Stimulated activated CD8-positive, alpha-beta memory T cell treated with anti-CD3 and anti-CD28 coated beads, Interleukin-12 subunit alpha, Interleukin-12 subunit beta, amount 100 ng/mL, for 4 hours (primary cell): Measurements from ENCODE around the gene HAGHL.

Source experiments
- DNase-seq: peaks from one replicate; pipeline ENCODE4 v3.0.0-alpha.2; 2020; ENCODE audit warnings: low read depth

Gene HAGHL, protein sequence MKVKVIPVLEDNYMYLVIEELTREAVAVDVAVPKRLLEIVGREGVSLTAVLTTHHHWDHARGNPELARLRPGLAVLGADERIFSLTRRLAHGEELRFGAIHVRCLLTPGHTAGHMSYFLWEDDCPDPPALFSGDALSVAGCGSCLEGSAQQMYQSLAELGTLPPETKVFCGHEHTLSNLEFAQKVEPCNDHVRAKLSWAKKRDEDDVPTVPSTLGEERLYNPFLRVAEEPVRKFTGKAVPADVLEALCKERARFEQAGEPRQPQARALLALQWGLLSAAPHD

DNA sequence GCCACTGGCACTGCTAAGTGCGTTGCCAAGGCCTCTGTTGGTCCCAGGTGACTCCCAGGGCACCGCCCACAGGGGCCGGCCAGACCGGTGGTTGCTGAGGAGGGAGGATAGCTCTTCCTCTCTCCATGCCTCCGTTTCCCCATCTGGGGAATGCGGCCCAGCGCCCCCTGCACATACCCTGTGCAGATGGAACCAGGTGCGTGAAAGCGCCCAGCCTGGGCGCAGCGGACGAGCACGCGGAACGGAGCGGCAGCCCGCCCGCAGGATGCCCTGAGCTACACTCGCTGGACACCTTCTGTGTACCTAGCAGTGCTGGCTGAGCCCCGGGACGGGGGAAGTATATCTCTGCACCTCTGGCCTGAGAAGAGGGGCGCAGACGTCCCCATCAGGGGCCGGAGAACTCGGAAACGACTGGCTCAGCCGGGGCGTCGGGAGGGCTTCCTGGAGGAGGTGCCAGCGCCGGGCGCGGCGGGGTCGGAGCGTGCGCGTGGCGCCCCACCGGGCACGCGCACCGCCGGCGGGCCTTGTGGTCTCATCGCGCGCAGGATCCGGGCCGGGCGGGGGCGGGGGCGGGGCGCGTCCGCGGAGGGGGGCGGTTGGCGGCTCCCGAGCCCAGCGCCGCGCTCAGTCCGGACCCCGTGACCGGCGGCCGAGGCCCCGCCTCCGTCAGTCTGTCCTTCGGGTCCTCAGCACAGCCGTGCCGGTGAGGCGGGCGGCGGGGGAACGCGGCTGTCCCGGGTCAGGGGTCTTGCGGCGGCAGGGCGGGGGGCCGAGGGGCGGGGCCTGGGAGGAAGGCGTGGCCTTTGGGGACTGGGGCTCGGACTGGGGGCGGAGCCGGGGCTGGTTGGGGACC lies at the start of gene HAGHL, which contains the start of gene CCDC78:
HAGHL (plus strand) TSS at position 669 of the 853 bp plus-strand sequence. CDS start 404 bp downstream, outside the sequence.
CCDC78 (minus strand) TSS at position 6 of the 853 bp plus-strand sequence. CDS start 76 bp downstream, outside the sequence.
- DNase-seq = peak; percentile 56

DNA sequence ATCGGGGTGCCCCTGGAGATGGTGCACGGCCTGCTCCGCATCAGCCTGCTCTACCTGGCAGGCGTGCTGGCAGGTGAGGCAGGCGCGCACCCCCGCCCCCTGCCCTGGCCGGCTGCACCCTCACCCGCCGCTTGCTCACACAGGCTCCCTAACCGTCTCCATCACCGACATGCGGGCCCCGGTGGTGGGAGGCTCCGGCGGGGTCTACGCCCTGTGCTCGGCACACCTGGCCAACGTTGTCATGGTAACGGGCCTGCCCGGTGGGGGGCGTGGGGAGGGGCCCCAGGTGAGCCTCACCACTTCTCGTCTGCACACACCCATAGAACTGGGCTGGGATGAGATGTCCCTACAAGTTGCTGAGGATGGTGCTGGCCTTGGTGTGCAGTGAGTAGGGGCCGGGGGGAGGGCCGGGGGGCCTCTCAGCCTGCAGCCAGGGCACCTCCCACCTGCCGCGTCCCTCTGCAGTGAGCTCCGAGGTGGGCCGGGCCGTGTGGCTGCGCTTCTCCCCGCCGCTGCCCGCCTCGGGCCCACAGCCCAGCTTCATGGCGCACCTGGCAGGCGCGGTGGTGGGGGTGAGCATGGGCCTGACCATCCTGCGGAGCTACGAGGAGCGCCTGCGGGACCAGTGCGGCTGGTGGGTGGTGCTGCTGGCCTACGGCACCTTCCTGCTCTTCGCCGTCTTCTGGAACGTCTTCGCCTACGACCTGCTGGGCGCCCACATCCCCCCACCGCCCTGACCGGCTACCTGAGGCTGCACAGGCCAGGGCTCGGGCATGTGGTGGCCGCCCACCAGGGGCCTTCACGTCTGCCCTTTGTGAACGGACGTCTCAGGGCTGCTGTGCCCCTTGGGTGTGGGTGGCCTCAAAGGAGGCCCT lies 49.4 kb upstream of the HAGHL start:
- DNase-seq = no peak

DNA sequence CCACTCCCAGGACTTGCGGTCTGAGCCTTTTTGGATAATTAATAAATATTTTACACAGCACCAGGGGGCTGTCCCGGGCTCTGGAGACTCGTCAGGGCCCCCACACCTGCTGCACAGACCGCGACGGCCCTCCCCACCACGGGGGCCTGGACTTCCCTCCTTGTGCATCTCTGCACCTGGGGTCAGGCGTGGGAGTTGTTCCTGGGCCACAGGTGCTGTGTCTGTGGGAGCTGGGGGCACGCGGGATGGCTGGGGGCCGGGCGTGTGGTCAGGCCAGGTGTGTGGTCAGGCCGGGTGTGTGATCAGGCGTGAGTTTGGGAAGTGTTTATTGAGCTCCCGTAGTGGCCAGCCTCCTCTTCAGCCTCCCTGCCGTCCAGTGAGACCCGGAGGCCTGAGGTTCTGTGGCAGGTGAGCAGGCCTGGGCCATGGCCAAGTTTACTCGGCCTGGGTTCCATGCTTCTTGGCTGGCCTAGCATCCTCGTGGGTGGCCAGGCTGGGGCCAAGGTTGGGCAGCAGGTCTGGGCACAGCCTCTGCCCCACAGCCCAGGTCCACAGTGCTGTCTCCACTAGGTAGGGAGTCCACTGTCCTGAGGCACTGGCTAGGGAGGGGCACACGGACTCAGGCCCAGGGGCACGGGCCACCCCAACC lies 48.6 kb upstream of the HAGHL start:
- no peak for DNase-seq

DNA sequence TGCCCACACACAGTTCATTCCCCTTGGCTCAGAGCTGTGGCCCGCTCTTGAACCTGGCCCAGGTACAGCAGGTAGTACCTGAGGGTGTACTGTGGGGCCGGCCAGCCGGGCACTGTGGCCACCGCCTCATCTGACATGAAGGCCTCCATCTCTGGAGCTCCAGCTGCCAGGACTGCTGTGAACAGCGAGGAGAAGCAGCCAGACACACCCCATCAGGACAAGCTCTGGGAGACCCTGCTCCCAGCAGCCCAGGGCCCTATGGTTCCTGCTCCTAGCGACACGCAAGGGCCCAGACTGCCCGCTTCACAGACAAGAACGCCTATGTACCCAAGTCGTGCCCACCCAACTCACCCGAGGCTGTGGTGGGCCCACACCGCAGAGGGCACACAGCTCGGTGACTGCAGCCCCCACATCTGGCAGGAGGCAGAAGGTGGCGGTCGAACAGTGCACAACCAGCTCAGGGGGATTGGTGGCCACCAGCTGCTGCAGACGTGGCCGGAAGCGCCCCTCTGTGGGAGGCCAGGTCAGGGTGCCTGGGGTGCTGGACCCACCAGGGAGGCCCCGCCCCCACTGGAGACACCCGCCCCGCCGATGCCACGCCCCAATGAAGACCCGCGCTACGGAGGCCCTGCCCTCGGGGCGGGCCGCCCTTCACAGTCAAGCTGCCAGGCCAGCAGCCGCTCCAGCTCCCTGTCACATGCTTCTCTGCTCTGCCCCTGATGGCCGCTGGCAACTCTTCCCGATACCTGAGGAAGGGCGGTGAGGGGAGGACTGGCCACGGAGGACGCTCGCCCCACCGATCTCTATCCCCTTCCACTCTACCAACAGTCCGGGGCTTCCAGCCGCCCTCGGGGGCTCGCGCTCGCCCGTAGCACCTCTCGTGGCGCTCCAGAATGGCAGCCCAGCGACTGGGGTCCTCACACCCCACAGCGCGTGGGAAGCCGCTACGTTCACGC lies 47.8 kb upstream of the HAGHL start:
- peak; percentile 35 for DNase-seq

DNA sequence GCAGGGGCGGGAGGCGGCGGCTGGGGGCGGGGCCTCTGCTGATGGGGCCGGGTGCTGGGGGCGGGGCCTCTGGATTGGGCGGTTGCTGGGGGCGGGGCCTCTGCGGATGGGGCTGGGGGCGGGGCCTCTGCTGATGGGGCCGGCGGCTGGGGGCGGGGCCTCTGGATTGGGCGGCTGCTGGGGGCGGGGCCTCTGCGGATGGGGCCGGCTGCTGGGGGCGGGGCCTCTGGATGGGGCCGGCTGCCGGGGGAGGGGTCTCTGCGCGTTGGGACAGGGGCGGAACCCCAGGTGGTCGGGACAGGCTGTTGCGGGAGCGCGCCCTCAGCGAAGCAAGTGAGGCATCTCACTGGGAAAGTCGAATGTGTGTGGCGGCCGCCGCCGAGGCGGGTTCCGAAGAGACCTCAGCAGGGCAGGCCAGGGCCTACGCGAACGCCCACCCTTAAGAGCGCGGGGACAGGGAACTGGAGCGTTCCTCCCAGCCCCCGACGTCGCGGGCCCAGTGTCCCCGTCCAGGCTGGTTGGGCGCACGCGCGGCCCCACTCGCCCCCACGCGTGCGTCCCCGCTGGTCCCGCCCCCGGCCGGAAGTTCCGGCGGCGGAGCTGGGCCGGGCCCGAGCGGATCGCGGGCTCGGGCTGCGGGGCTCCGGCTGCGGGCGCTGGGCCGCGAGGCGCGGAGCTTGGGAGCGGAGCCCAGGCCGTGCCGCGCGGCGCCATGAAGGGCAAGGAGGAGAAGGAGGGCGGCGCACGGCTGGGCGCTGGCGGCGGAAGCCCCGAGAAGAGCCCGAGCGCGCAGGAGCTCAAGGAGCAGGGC lies 46.9 kb upstream of the HAGHL start, which contains the start of gene STUB1:
STUB1 (plus strand) TSS at position 597 of the 811 bp plus-strand sequence; CDS start at position 713, 116 bp downstream.
- DNase-seq = peak; percentile 84

DNA sequence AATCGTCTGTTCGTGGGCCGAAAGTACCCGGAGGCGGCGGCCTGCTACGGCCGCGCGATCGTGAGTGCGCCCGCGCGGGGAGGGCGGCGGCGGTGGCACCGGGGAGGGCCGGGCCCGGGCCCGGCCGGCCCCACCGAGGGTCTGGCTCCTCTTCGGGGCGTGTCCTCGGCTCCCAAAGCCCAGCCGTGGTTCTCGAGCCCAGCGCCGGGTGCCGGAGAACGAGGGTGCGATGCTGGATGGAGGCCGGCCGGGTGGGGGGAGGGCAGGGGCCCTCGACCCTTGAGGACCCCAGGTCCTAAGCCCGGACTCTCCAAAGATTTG lies 46.3 kb upstream of the HAGHL start:
- DNase-seq = no peak

DNA sequence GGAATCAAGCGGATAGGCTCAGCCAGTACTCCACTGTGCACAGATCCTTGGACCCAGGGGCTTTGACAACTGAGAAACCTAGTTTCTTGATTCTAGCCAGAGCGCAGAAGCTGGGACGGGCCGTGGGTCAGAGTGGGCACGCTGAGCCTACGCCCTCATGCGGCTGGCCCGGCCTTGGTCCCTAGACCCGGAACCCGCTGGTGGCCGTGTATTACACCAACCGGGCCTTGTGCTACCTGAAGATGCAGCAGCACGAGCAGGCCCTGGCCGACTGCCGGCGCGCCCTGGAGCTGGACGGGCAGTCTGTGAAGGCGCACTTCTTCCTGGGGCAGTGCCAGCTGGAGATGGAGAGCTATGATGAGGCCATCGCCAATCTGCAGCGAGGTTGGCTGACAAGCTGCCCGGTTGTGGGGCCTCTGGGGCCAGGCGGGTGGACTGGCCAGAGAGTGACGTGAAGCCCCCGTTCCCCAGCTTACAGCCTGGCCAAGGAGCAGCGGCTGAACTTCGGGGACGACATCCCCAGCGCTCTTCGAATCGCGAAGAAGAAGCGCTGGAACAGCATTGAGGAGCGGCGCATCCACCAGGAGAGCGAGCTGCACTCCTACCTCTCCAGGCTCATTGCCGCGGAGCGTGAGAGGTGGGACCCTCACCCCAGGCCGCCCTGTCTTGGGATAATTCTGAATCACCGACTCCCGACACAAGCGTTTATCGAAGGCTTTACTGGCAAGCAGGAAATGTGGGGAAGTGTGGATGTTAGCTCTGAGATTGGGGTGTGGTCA lies 45.8 kb upstream of the HAGHL start:
- DNase-seq = no peak

DNA sequence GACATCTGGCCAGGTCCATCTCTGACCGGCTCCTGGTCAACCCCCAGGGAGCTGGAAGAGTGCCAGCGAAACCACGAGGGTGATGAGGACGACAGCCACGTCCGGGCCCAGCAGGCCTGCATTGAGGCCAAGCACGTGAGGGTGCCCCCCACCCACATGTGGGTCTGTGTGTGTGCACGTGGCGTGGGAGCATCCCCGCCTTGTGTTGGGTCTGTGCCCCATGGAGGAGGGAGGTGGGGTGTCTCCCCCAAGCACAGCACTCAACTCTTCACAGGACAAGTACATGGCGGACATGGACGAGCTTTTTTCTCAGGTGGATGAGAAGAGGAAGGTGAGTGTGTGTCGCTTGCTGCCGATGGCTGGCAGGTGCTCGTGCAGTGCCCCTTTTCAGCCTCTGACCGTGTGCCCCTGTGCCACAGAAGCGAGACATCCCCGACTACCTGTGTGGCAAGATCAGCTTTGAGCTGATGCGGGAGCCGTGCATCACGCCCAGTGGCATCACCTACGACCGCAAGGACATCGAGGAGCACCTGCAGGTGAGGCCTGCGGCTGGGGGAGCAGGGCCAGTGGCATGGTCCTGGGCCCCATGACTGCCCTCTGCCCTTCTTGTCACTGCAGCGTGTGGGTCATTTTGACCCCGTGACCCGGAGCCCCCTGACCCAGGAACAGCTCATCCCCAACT lies 45.0 kb upstream of the HAGHL start:
- no peak for DNase-seq

DNA sequence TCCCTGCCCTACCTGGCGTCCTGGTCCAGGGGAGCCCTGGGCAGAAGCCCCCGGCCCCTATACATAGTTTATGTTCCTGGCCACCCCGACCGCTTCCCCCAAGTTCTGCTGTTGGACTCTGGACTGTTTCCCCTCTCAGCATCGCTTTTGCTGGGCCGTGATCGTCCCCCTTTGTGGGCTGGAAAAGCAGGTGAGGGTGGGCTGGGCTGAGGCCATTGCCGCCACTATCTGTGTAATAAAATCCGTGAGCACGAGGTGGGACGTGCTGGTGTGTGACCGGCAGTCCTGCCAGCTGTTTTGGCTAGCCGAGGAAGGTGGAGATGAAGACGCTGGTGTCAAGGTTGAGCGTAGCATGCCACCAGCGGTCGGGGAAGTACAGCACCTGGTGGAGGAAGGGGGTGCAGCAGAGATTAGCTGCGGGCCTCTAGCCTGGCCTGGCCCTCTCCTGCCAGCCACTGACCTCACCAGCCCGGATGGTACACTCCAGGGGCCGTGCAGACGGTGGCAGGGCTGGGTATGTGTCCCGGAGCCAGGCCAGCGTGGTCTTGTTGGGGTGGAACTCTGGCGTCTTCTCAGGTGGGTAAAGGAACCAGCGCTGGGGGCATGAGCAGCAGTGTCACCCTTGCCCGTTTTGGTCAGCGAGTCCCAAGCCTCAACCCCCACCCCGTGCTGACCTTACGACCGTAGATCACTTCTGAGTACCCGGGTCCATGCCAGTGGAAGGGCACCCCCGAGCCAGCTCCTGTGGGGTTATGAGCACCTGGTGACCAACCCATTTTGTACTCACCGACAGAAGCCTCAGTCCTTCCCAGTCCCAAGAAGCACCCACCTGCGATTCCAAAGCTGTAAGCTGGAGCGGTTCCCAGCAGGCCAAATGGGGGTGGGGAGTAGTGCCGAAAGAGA lies 44.2 kb upstream of the HAGHL start:
- no peak for DNase-seq

DNA sequence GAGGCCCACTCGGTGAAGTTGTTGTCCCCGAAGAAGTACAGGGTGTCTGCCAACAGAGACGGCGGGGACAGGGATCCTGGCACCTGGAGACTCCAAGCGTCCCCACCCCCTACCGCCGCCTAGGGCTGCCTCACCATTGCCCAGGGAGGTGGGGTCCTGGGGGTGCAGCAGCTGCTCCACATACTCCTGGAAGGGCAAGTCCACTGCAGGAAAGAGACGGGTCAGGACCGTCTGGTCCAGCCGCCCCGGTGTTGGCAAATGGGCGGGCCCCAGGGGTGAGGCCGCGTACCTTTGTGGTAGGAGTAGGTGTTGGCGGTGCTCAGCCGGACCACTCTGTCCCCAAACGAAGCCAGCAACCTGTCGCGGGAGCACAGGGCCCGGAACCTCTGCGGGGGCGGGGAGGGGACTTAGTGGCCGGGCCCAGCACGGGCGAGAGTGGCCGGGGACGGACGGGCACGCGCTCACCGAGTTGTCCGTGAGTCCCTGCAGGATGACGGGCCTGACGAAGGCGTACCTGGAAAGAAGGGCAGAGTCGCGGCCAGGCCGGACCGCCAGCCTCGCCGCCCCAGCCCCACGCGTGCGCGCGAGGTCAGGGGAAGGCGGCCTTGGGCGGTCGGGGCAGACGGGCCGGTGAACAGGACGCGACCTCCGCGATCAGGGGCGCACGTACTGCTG lies 43.4 kb upstream of the HAGHL start:
- DNase-seq = no peak

DNA sequence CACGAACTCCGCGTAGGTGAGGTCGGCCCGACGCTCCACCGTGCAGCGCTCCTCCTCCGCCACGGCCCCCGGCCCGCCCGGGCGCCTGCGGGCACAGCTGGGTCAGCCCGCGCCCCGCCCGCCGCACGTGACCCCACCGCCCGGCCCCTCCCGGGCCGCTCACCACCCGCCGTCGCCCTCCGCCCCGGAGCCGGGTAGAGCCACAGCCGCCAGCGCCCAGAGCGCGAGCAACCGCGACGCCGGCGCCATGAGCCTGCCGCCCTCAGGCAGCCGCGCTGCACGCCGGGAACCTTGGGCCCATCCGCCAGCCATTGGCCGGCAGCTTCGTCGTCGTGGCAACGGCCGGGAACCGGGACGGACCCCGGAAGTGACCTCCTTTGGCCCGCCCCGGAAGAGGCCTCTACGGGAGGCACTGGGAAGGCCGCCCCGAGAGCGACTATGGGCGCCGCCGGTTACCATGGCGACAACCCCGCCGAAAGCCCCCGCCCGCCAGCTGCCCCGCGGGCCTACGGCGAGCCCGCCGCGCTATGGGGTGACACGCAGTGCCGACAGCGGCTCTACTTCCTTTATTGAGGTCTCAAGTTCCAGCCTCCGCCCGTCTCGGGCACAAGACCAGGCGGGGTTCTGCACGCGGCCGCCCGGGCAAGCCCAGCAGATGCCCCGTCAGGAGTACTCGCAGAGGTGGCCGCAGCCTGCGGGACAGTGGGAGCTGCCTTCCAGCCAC lies 42.7 kb upstream of the HAGHL start, which contains the start of gene JMJD8:
JMJD8 (minus strand) TSS at position 264 of the 724 bp plus-strand sequence; CDS start at position 249, 15 bp downstream.
- DNase-seq = peak; percentile 97

DNA sequence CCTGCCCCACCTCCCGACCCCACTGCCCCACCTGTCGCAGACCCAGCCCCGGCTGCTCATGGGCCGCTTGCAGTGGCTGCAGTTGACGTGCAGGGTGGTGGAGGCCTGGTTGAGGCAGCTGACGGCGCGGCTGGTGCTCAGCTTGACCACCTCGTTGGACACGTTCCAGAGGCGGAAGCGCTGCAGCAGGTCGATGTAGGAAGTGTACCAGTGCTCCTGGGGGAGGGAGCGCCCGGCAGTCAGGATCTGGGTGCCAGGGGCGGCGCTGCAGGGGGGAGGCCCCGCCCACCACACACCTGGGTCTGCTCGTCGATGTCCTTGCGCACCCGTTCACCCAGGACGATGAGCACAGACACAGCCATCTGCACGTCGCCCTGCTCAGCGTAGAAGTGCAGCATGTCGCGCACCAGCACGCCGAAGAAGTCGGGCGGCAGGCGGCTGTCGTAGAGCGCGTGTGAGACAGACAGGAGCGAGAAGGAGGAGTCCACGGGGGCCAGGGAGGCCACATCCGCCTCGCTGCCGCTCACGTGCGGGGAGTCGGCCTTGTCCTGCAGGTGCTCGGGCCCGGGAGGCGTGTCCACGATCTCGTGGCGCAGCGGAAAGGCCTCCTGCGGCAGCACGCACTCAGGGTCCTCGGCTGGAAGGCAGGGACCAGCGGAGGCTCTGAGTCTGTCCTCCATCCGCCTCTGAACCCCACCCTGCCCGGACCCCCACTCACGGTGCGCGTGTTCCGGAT lies 41.8 kb upstream of the HAGHL start:
- no peak for DNase-seq

DNA sequence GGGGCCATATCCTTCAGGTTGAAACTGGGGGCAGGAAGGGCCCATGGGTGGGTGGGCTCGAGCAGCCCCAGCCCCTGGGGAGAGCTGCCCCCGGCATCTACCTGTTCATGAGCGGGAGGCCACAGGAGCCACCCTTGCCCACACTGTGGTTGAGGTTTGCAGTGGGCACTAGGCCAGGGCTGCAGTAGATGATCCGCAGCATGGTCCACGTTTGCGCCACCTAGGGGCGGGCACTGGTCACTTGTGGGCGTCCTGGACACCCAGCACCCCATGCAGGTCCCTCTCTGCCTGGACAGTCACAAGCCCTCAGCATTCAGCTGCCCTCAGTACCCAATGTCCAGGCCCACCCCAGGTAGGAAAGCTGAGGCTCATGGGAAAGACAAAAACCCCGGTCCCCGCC lies 40.9 kb upstream of the HAGHL start:
- no peak for DNase-seq

DNA sequence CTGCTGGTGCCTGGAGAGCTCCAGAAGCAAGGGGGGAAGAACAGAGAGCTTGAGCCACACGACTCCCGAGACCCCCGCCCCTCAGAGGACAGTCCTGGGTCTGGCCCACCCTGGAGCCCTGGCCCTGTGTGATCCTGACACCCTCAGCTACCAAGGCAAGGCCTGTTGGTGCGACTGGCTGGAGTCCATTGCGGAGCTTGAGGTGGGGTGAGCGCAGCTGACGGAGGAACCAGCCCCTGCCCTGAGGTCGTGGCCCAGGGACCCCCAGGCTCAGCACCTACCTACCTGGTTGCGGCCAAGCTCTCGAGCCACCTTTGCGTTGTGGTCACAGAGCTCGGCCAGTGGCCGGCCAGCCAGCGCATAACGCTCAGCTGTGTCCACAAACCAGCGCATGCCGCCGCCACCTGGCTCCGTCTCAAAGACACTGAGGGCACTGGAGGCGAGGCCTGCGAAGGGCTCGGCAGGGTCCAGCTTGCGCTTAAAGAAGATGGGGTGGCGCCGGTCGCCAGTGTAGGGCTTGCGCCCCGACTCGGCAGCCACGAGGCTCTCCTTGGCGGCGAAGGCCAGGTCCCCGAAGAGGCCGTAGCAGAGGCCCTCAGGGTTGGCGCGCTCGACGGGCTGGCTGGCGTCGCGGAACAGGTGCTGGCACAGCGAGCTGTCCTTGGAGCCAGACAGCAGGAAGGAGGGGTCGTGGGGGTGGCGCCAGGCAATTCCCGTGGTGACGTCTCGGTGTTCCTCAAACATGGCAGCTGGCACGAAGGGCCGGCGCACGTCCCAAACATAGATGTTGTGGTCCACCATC lies 40.2 kb upstream of the HAGHL start:
- DNase-seq = no peak
